ENCODE results near the gene ATP6V1B1.

DNA sequence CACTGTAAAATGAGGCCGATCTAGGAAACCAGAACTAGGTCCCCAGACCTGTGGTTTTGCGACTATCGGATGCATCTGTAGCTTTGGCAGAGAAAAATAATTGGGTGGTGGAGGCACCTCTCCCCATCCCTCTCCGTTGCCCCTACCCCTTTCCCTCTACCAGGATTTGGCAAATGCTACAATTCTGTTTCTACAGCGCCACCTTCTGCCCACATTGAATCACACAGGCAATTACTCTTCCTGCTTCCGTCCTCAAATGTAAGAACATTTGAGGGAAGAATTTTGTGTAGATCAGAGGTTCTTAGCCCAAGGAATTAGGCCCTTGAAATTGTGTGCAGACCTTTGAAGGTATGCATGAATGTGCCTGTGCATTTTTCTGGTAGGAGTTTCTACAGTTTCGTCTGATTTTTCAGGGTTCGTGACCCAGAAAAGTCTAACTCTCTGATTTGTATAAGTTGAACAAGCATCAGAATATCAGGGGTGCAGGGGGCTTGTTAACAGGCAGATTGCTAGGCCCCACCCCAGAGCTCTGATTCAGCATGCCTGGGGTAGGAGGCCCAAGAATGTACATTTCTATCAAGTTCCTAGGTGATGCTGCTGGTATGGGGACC, 11.2 kb downstream of the ATP6V1B1 start:
- TF ChIP-seq, protein P1, sequence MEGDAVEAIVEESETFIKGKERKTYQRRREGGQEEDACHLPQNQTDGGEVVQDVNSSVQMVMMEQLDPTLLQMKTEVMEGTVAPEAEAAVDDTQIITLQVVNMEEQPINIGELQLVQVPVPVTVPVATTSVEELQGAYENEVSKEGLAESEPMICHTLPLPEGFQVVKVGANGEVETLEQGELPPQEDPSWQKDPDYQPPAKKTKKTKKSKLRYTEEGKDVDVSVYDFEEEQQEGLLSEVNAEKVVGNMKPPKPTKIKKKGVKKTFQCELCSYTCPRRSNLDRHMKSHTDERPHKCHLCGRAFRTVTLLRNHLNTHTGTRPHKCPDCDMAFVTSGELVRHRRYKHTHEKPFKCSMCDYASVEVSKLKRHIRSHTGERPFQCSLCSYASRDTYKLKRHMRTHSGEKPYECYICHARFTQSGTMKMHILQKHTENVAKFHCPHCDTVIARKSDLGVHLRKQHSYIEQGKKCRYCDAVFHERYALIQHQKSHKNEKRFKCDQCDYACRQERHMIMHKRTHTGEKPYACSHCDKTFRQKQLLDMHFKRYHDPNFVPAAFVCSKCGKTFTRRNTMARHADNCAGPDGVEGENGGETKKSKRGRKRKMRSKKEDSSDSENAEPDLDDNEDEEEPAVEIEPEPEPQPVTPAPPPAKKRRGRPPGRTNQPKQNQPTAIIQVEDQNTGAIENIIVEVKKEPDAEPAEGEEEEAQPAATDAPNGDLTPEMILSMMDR (conservative IDR thresholded peaks at IDR 0.05; ENCODE audit: low read length), result peak; percentile 96
- no peak for TF ChIP-seq EZH2phosphoT487 (IDR thresholded peaks at IDR 0.05; ENCODE audit: borderline replicate concordance)

Measured in Loucy (cell line).